Tibial nerve (tissue), 4 donors: Measurements from ENCODE around the gene FAM120B.

ENCODE experiments used
- EP300 ChIP-seq, 2 donors: sonication (generic); formaldehyde crosslinking; IDR thresholded peaks; one replicate each; pipeline ENCODE4 v1.6.1; 2017; ENCODE audit warnings: antibody characterized with exemption in 2 of 2, mild to moderate bottlenecking in 1 of 2
- POLR2A ChIP-seq, 2 donors: fragments of 450-650 bp; IDR thresholded peaks; one replicate each; pipeline ENCODE4 v1.6.1; 2017; ENCODE audit warnings: antibody characterized with exemption in 2 of 2, mild to moderate bottlenecking in 2 of 2, moderate library complexity in 2 of 2
- TF ChIP-seq, protein P1 (sequence below), 5 experiments: fragments of 200-600 bp in 3 of 5; fragments of 450-650 bp in 2 of 5; sonication (generic) in 3 of 5; IDR thresholded peaks; one replicate each; pipeline ENCODE4 v1.5.1; 2016 to 2019; ENCODE audit warnings: antibody characterized with exemption in 5 of 5, mild to moderate bottlenecking in 3 of 5, moderate library complexity in 2 of 5

DNA sequence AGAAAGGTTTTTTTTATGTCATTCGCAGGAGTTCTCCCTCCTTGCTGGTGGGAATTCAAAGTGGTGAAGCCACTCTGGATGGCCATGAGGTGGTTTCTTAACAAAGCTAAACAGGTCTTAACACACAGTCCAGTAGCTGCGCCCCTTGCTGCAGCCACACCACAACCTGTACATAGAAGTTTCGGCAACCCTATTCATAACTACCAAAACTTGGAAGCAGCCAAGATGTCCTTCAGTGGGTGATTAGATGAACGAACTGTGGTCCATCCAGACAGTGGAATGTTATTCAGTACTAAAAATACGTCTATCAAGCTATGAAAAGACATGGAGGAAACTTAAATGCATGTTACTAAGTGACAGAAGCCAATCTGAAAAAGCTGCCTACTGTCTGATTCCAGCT, 78.9 kb downstream of the FAM120B start:
- TF ChIP-seq, protein P1, sequence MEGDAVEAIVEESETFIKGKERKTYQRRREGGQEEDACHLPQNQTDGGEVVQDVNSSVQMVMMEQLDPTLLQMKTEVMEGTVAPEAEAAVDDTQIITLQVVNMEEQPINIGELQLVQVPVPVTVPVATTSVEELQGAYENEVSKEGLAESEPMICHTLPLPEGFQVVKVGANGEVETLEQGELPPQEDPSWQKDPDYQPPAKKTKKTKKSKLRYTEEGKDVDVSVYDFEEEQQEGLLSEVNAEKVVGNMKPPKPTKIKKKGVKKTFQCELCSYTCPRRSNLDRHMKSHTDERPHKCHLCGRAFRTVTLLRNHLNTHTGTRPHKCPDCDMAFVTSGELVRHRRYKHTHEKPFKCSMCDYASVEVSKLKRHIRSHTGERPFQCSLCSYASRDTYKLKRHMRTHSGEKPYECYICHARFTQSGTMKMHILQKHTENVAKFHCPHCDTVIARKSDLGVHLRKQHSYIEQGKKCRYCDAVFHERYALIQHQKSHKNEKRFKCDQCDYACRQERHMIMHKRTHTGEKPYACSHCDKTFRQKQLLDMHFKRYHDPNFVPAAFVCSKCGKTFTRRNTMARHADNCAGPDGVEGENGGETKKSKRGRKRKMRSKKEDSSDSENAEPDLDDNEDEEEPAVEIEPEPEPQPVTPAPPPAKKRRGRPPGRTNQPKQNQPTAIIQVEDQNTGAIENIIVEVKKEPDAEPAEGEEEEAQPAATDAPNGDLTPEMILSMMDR (IDR thresholded peaks at IDR 0.05) = no peak
- no peak for TF ChIP-seq POLR2A (IDR thresholded peaks at IDR 0.05)
- TF ChIP-seq EP300 (IDR thresholded peaks at IDR 0.05) = no peak
